Lower lobe of right lung (tissue), 2 donors: ENCODE data around the gene ULK4. TPM values are rescaled to one million over a fixed set of nuclear protein-coding genes. Genes with fewer than 3 reads are reported as not detected.

Experiments
- ATAC-seq, 2 donors: fragments of 200-7000 bp; cut with Tn5 transposase; one replicate each; pipeline ENCODE4 v1.9.1; 2020 to 2022; ENCODE audit warnings: mild to moderate bottlenecking in 2 of 2, moderate library complexity in 2 of 2
- DNase-seq: peaks from one replicate; pipeline ENCODE4 v3.0.0-alpha.2; 2020
- H3K27ac ChIP-seq: fragments of 200-600 bp; one replicate; pipeline ENCODE4 v1.8.0; 2022
- H3K27me3 ChIP-seq: fragments of 200-600 bp; one replicate; pipeline ENCODE4 v1.8.0; 2022; ENCODE audit warnings: low read depth
- H3K36me3 ChIP-seq: fragments of 200-600 bp; one replicate; pipeline ENCODE4 v1.8.0; 2022; ENCODE audit warnings: mild to moderate bottlenecking
- H3K4me1 ChIP-seq: fragments of 200-600 bp; one replicate; pipeline ENCODE4 v1.8.0; 2022
- H3K4me3 ChIP-seq: fragments of 200-600 bp; one replicate; pipeline ENCODE4 v1.8.0; 2022; ENCODE audit warnings: mild to moderate bottlenecking
- H3K9me3 ChIP-seq: fragments of 200-600 bp; one replicate; pipeline ENCODE4 v1.8.0; 2022
- intact Hi-C: fragments of 100-400 bp; cut with DNase I; formaldehyde crosslinking; loops from one replicate; pipeline ENCODE4 v1.11.0; 2022
- total RNA-seq: library from RNA; stranded (reverse); fragmentation: NEBNext Ultra II Directional; extraction: Animal tissue kit (Norgen Biotek cat#: 25700); gene quantifications from one replicate; pipeline ENCODE4 v1.2.1, GENCODE V29; 2021
- TF ChIP-seq, protein P1 (sequence below): fragments of 200-600 bp; IDR thresholded peaks from one replicate; pipeline ENCODE4 v1.8.0; 2022; ENCODE audit warnings: antibody characterized with exemption, mild to moderate bottlenecking
- donor health status: DM: no; HTN: yes; CAD: no; lungs with severe emphysema.

The ULK4 gene
- total RNA-seq, 1 donor from 2014 or later: 11.4 TPM

DNA sequence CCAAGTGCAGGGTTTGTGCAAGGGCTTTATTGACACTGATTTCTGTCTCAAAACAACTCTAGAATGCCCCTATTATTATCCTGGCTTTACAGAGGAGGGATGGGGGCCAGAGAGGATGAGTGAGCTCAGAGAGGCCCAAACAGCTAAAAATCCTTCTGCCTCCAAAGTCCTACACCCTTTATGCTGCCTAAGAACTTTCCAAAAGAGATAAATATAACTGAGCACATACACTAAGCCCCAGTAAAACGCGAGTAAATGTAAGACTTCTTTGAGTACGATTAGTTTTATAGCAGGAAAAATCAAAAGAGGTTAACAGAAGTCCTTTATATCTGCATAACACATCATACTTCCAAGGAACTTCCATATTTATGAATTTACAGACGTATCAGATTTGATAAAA is 613.5 kb downstream of the ULK4 start:
- H3K27me3 ChIP-seq: no peaks in the 10 kb centered on the region
- no peaks in the 10 kb centered on the region for H3K4me1 ChIP-seq
- H3K36me3 ChIP-seq: no peaks in the 10 kb centered on the region
- H3K4me3 ChIP-seq: no peak overlapping the region
- TF ChIP-seq, protein P1, sequence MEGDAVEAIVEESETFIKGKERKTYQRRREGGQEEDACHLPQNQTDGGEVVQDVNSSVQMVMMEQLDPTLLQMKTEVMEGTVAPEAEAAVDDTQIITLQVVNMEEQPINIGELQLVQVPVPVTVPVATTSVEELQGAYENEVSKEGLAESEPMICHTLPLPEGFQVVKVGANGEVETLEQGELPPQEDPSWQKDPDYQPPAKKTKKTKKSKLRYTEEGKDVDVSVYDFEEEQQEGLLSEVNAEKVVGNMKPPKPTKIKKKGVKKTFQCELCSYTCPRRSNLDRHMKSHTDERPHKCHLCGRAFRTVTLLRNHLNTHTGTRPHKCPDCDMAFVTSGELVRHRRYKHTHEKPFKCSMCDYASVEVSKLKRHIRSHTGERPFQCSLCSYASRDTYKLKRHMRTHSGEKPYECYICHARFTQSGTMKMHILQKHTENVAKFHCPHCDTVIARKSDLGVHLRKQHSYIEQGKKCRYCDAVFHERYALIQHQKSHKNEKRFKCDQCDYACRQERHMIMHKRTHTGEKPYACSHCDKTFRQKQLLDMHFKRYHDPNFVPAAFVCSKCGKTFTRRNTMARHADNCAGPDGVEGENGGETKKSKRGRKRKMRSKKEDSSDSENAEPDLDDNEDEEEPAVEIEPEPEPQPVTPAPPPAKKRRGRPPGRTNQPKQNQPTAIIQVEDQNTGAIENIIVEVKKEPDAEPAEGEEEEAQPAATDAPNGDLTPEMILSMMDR: no peak
- intact Hi-C loops: no loop called here
- H3K9me3 ChIP-seq: no peaks in the 10 kb centered on the region
- H3K27ac ChIP-seq: no peak overlapping the region
- DNase-seq: no peak
- ATAC-seq: no peak

GRCh38 chr3:41346698-41347270 is 615.1 kb downstream of the ULK4 start:
- Histone ChIP-seq H3K36me3 (no peaks in the 10 kb centered on the region), H3K9me3 (no peaks in the 10 kb centered on the region), H3K27ac (no peak overlapping the region), H3K4me1 (no peaks in the 10 kb centered on the region), H3K27me3 (no peaks in the 10 kb centered on the region), H3K4me3 (no peak overlapping the region)
- DNase-seq: no peak
- TF ChIP-seq, protein P1: no peak
- intact Hi-C loops: no loop called here
- no peak for ATAC-seq

GRCh38 chr3:41345788-41346187 is 616.1 kb downstream of the ULK4 start:
- TF ChIP-seq, protein P1: no peak
- intact Hi-C loops: no loop called here
- H3K27me3 ChIP-seq: no peaks in the 10 kb centered on the region
- H3K27ac ChIP-seq: no peak overlapping the region
- DNase-seq (no peak), ATAC-seq (no peak)
- no peak overlapping the region for H3K4me3 ChIP-seq
- H3K36me3 ChIP-seq: no peaks in the 10 kb centered on the region
- H3K4me1 ChIP-seq: no peaks in the 10 kb centered on the region
- H3K9me3 ChIP-seq: no peaks in the 10 kb centered on the region

GRCh38 chr3:41339758-41340157 is 622.1 kb downstream of the ULK4 start:
- intact Hi-C loops: no loop called here
- H3K36me3 ChIP-seq: no peaks in the 10 kb centered on the region
- ATAC-seq (no peak), DNase-seq (no peak)
- H3K9me3 ChIP-seq: no peaks in the 10 kb centered on the region
- no peaks in the 10 kb centered on the region for H3K4me1 ChIP-seq
- TF ChIP-seq, protein P1: no peak
- no peak overlapping the region for H3K4me3 ChIP-seq
- no peaks in the 10 kb centered on the region for H3K27me3 ChIP-seq
- H3K27ac ChIP-seq: no peak overlapping the region

GRCh38 chr3:41338276-41338675 is 623.6 kb downstream of the ULK4 start:
- TF ChIP-seq, protein P1: no peak
- intact Hi-C loops: no loop called here
- Histone ChIP-seq H3K27ac (no peak overlapping the region), H3K27me3 (no peaks in the 10 kb centered on the region), H3K9me3 (no peaks in the 10 kb centered on the region), H3K4me3 (no peak overlapping the region), H3K36me3 (no peaks in the 10 kb centered on the region), H3K4me1 (no peaks in the 10 kb centered on the region)
- no peak for ATAC-seq
- no peak for DNase-seq
